ENCODE results near the gene PAN3.

- TF ChIP-seq EZH2 (IDR thresholded peaks at IDR 0.05; ENCODE audit: low read depth, unreplicated experiment), result no peak
- TF ChIP-seq POLR2AphosphoS5 (IDR thresholded peaks at IDR 0.05; ENCODE audit: low read depth), result no peak
- no peak for TF ChIP-seq REST (IDR thresholded peaks at IDR 0.05; ENCODE audit: unreplicated experiment)
- no peak for TF ChIP-seq CTCF (conservative IDR thresholded peaks at IDR 0.05; ENCODE audit: low read depth in 2 of 2)
- no peak for TF ChIP-seq ZNF462 (CRISPR knock-in tag; IDR thresholded peaks at IDR 0.05)
- no peak for TF ChIP-seq STAT1 (IDR thresholded peaks at IDR 0.05; ENCODE audit: unreplicated experiment)
- TF ChIP-seq CREB1 (CRISPR knock-in tag; IDR thresholded peaks at IDR 0.05; ENCODE audit: low read depth), result no peak
- TF ChIP-seq EZH2phosphoT487 (IDR thresholded peaks at IDR 0.05; ENCODE audit: unreplicated experiment), result no peak
- no peak for TF ChIP-seq NANOG (IDR thresholded peaks at IDR 0.05; ENCODE audit: borderline replicate concordance)
- TF ChIP-seq JUNB (IDR thresholded peaks at IDR 0.05; ENCODE audit: unreplicated experiment), result no peak
- no peak for TF ChIP-seq ETS1 (IDR thresholded peaks at IDR 0.05)
- TF ChIP-seq ZNF114 (CRISPR knock-in tag; IDR thresholded peaks at IDR 0.05), result no peak
- no peak for TF ChIP-seq ZNF331 (CRISPR knock-in tag; IDR thresholded peaks at IDR 0.05; ENCODE audit: low read depth)
Observed at GRCh38 chr13:28179974-28180373, 41.6 kb downstream of the PAN3 start.

Measured in GM23338 (cell line).